HUDEP-2 (cell line): ENCODE data around the gene TARS3.

Experiments
- DNase-seq, 76 experiments: peaks; one replicate each; lab custom pipeline; 2025; ENCODE audit not compliant: unreplicated experiment in 76 of 76; lab: John Stamatoyannopoulos, UW

Gene TARS3

DNA sequence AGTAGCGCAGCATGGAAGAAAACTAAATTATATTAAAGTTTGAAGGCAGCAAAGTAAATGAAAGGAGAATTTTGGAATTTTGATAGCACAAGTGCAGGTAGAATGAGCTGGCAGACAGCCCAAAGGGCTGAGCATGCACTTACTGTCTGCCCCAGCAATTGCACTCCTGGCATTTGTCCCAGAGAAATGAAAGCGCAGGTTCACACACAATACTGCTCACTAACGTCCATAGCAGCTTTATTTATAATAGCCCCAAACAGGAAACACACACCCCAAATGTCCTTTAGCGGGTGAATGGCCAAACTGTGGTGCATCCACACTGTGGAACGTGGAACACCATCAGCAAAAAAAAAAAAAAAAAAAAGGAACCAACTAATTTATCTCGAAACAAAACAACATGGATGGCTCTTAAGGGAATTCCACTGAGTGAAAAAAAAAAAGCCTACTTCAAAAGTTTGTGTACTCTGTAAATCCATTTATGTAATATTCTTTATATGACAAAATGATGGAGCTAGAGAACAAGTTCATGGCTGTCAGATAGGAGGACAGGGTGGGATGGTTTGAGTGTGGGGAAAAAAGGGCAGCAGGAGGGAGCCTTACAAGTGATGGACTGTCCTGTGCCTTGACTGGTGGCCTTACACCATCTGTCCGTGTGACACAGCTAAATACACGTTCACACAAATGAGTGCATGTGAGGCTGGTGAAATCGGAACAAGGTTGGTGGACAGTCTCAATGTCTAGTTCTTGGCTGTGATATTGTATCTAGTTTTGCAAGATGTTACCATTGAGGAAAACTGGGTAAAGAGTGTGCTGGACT is 66.1 kb downstream of the TARS3 start:
- peak in 20 of 76 experiments; percentile 3 to 63 (median 22) for DNase-seq

DNA sequence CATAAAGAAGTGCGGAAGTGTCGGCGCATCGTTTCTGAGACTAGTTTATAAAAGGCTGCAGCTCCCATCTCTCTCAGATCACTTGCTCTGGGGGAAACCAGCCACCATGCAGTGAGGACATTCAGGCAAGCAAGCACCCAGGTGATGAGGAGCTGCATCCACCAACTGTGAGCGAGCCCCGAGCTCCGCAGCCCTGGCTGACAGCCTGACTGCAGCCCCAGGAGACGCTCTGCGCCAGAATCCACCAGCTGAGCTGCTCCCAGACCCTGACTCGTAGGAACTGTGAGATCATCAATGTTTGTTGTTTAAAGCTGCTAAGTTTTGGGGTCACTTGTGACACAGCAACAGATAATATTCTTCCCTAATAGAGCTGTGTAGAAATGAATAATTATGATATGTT is 67.1 kb downstream of the TARS3 start:
- no peak for DNase-seq

DNA sequence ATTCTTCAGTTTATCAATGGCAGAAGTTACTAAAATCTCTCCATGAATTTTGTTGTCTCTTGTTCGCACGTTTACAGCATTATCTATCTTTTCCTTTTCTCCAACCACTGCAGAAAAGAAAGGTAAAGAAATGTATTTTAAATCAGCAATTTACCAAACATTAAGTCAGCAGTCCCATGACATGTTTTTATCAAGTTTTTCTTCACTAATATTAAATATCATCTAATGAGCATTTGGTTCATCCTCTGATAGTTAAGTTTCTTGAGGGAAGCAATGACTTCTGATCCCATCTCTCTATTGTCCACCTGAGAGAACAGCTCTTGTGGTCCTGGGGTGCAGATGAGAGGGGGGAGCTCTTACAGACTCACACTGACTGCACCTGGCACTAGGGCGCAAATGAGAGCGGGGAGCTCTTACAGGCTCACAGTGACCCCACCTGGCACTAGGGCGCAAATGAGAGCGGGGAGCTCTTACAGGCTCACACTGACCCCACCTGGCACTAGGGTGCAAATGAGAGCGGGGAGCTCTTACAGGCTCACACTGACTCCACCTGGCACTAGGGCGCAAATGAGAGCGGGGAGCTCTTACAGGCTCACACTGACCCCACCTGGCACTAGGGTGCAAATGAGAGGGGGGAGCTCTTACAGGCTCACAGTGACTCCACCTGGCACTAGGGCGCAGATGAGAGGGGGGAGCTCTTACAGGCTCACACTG is 69.5 kb downstream of the TARS3 start:
- DNase-seq, result peak in 41 of 76 experiments; percentile 3 to 61 (median 24)

DNA sequence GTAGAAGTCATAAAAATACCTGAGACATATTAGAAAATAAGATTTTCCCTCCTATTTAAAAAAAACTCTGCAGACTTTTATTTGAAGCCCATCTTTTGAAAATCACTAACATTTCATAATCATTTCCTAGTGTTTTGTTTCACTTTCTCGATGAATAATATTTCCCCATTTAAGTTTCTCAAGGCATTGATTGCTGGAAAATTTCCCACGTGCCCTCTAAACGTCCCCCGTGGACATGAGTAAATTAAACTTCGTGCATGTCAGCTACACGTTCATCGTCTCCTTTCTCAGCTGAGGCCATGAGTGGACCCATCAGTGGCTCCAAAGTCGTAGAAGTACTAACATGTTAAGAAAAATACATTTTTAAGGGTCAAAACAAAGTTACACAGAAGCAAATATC is 70.1 kb downstream of the TARS3 start:
- DNase-seq, result no peak

DNA sequence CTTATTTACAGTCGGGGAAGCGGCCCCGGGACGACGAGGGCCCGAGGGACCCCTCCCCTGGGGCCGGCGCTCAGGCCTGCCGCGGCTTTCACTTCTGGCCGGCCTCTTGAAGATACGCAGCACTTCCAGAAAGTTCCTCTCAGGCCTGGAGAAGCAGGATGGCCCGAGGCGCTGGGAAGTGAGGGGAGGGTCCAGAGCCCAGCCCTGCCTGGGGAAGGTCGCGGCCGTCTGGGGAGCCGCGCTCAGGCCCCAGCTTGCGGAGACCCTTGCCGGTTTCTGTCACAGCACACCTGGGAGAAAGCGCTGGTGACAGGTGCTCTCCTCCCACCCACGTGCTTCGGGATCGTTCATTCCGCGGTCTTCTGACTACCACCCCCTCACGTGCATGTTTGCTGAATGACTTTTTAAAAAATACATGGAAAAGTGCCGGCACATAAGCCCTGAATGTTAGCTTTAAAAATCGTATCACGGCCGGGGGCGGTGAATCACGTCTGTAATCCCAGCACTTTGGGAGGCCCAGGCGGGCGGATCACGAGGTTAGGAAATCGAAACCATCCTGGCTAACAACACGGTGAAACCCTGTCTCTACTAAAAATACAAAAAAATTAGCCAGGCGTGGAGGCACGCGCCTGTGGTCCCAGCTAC is 71.4 kb downstream of the TARS3 start:
- DNase-seq, result no peak

DNA sequence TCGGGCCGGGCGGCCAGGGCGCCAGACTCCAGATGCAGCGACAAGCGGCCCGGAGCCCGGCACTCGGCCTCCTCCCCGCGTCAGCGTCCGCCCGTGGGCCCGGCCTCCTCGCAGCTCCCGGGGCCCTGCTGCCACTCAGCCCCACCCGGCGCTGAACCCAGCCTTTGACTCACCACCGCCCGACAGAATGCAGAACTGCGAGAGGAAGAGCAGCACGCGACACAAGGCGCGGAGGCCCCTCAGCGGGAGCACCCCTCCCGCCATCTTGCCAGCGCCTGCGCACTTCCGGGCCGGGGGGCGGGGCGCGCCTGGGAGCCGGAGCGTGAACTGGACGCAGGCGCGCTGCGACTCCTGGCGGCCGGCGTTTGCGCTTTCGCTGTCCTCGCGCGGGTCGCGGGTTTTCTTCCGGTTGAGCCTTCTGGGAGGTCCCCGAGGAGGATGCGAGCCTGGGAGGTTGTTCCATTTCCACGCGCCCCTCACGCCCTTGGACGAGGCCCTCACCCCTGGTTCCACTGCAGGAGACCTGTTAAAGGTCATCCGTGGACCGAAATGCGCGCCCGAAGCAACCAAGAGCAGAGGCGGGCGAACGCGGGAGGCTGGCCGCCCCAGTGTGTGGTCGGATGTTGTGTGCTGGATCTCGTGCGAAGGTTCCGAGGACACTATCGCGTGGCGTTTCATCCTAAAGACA is 72.0 kb downstream of the TARS3 start, which contains the start of gene TM2D3:
TSS of gene TM2D3 (minus strand) at position 284 of the 688 bp plus-strand sequence. CDS start at position 264, 20 bp downstream.
- peak in 75 of 76 experiments; percentile 31 to 93 (median 84) for DNase-seq

DNA sequence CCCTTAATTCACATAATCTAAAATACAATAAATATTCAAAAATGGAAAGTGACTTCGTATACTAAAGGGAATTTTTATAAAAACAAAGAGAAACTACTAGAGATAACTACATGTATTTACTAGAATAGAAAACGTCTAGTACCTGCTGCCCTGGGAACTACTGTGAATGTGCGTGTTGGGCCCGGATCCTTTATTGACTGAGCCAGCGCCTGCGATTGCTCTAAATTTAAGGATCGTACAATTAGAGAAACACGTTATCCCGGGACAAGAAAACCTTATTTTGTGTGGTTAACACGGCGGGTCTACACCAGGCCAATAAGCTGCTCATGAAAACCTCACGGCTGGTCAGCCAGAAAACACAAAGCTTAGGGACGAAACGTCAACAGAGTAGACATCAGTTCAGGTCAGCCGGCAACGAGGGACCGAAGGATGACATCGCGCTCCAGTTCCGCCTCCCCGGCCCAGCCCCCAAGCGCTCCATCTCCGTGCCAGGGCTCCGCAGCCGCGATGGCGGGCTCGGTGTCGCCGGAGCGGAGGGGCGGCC is 72.6 kb downstream of the TARS3 start:
- DNase-seq, result peak in 21 of 76 experiments; percentile 38 to 70 (median 54)

DNA sequence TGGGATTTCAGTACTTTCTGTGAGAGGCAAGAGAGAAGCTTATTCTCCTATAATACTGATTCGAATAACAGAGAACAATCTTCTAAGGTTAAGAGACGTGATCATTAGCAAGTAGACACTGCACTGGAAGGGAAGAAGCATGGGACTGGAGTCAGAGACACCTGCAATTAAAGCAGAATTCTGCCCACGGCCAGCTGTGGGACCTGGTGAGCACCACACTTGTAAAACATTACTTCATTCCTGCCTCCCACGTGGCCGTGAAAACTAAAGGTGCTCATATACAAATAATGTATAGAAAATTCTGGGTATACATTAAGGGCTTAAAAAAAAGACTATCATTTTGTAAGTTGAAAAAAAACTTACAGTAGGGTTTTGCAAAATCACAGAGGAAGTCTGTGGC is 74.1 kb downstream of the TARS3 start:
- no peak for DNase-seq

DNA sequence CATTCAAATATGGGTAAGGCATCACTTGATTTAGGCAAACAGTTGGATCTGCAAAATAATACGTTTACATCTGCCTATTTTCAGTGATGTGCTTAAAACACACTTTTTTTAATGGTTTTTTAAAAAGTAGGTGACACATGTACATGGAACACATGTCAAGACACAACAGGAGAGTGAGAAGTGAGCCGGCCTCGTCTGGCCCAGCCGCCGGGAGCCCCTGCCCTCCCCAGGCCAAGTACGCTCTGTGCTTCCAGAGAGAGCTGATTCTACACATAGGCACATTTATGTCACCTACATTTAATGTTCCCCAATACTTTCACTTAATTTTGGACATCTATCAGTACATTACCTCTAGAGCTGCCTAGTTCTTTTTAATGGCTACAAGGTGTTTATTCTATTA is 75.9 kb downstream of the TARS3 start:
- DNase-seq, result no peak

DNA sequence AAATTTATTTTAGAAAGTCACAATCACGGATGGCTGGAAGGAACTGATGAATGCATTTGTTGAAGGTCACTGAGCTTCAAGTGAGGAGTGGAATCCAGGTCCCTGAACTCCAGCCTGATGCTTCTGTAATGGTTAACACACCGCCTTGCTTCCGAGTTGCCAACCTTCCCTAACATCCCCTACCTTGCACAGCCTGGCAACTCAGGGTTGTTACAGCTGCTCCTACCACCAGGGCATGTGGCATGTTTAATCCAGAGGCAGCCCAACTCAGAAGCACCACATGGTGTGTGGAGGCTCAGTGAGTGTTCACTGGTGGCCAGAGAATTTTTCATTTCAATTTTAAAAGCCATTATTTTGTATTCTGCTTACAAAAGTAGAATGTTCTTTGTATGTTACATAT is 77.0 kb downstream of the TARS3 start:
- DNase-seq, result no peak

DNA sequence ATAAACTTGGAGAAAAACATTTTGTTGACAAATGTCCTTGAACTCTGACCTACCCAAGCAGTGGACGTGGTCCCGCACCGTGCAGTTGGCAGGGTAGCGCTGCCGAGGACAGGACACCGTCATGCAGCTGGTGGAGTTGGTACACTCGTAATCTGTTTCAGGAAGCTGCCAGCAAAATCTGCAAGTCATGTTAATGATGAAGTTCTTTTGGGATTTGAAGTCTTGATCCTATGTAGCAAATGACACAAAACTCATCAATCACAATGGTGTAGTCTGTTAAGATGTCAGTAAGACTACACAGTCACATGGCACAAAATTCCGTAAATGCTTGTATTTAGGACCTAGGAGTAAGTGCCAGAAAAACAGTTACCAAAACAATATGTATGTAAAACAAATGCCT is 77.6 kb downstream of the TARS3 start:
- no peak for DNase-seq

DNA sequence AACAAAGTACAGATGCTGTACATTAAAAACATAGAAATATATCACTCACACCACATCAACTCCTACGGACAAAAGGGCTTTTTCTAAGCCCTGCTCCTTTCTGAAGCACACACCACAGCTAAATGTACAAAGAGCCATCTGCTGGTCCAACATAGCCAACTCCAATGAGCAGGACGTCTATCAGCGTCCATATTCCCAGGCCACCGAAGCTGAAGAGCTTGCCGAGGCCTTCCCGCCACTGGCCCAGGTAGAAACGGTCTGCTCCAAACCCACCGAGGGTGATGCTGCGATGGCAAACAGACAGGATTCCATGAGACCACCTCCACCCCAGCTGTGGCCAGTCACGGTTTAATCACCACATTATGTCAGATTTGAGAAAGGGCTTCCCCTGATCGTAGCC is 81.9 kb downstream of the TARS3 start:
- DNase-seq, result no peak

DNA sequence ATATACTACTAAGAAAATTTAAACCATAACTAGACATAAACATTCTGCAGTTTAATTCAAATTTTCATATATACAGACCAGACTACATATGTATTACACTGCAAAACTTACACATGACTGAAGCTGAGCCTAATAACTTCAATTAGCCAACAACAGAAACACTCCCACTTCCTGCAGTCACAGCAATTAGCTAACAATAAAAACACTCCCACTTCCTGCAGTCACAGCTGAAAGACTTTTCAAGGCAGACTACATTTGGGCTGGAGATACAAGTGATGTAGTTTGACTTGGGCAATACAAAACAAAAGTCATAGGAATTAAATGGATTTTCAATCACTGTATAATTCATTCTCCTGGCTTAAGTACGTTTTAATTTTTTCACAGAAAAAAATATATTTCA is 82.4 kb downstream of the TARS3 start:
- DNase-seq, result no peak

DNA sequence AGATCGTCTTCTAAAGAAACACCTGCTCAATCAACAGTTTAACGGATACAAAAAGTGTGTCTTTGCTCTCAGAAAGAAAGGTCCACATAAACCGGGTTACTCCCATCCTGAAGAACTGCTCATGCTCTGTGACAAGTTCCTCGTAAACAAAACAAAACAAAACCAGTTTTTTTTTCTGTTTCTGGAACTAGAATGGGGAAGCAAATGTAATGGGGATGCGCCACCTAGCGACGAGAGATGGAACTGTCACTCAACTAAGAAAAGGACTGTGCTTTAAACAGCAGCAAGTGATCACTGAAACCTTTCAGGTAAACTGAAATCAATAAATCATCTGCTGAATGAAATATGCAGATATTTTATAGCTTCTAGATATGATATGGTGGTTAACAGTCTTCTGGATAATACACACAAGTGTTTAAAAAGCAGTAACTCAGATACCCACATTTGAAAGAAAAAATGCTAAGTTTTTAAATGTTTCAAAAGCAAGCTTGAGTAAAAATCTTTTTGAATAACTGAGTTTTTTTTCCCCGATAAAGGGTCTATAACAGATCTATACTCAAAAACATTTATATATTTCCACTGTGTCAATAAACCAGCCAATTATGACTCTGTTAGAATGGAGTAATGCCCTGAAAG is 83.0 kb downstream of the TARS3 start:
- peak in 54 of 76 experiments; percentile 5 to 62 (median 33) for DNase-seq

DNA sequence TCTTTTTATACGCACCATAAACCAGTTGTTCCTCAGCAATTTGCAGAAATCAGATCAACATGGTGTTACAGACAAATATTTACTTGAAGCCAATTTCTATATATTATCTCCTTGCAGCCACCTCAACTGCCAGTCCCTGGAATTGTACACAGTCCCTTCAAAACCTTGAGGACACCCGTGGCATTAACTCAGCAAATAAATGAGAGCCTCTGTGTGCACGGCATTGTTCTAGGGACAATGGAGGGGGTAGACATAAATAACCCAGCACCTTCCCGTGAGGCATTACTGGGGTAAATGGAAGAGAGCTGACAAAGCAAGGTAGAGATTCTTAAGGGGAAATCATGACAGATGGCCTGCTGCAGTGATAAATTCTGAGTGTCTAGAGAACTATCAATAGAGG is 84.6 kb downstream of the TARS3 start:
- no peak for DNase-seq

DNA sequence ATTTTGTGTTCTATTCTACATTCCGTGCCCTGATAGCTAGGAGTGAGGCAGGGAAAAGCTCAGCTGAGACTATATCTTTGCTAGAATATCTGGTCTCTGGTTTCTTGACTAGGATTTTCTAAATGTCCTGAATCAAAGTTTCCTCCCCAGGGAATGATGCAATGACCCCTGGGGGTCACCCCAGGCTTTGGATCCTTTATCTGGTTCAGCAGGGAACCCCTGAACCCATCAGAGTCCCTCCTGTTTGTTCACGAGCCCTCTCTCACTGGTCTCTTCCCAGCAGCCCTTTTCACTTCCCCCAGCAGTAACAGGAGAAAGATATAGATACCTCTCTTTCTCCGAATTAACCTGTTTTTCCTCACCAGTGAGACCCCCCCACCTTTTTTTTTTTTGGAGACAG is 86.4 kb downstream of the TARS3 start:
- DNase-seq, result no peak

DNA sequence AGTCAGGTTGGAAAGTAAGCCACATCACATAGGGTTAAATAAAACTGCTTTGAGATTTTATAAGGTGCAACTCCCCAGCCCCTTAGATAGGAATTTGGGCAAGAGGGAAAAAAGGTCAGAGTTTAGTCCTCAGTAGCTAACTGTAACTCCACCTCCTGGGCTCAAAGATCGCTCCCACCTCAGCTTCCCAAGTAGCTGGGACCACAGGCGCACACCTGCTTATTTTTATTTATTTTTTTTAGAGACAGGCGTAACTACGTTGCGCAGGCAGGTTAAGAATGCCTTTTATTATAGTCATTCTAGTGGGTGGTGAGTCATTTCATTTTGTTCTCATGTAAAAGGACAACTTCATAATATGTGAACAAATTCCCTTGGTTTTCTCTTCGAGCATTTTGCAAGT is 86.8 kb downstream of the TARS3 start:
- no peak for DNase-seq

DNA sequence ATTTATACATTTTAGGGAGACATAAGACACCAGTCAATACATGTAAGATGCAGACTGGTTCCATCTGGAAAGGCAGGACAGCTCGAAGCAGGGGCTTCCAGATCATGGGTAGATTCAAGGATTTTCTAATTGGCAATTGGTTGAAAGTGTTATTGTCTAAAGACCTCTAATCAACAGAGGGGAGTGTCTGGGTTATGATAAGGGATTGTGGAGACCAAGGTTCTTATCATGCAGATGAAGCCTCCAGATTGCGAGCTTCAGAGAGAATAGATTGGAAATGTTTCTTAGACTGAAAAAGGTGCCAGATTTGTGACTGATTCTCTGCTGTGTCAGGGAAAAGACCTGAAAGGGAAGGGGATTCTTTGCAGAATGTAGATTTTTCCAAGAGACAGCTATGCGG is 87.2 kb downstream of the TARS3 start:
- DNase-seq, result peak in 1 of 76 experiments; percentile 3

DNA sequence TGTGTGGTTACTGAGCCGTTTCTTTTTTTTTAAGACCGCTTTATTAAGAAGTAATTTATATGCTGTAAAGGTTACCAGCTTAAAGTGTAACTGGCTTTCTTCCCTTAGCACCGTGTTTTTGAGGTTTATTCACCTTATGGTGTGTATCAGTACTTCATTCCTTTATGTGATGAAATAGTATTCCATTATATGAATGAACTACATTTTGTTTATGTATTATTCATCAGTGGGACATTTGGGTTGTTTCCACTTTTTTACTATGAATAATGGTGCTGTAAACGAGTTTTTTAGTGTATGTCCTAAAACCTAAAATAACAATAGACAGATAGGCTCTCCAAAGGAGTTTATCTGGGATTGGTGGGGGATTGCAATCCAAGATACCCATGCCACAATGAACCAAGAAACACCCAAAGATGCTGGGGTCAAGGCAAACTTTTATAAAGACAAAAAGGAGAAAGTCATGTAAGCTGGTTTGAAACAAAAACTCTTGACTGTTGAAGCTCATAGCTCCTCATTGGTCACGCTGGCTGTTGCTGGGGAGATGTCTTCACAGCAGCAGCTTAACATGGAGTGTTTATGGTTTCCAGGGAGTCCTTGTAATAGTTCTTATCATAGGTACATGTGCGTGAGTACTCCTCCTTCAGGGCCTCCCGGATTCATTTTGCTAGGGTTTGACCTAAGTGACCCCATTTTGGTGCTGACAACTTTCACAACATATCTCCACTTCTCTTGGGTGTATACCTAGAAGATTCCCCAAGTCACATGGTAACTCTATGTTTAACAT is 88.1 kb downstream of the TARS3 start:
- no peak for DNase-seq
